GM11168 (cell line): ENCODE measurements around the gene GNAQ.

ENCODE experiments used
- in situ Hi-C: fragments of 300-500 bp; cut with MboI; formaldehyde crosslinking; loops from one replicate; pipeline ENCODE4 v1.12.0; 2022; ENCODE audit warnings: low sequenced_read_pairs; ENCODE audit not compliant: unreplicated experiment

The GNAQ gene

GRCh38 chr9:77856615-77857014 lies 175.0 kb downstream of the GNAQ start:
- in situ Hi-C loops, result no loop called here

GRCh38 chr9:77854916-77855311 lies 176.7 kb downstream of the GNAQ start:
- in situ Hi-C loops, result no loop called here

GRCh38 chr9:77854258-77854915 lies 177.2 kb downstream of the GNAQ start:
- in situ Hi-C loops, result no loop called here

- in situ Hi-C loops, result no loop called here
Measured at GRCh38 chr9:77853716-77854115, 177.9 kb downstream of the GNAQ start.

GRCh38 chr9:77851882-77852595 lies 179.6 kb downstream of the GNAQ start:
- in situ Hi-C loops, result no loop called here

GRCh38 chr9:77848897-77849296 lies 182.7 kb downstream of the GNAQ start:
- in situ Hi-C loops, result no loop called here

- in situ Hi-C loops, result no loop called here
Measured at GRCh38 chr9:77848404-77848803, 183.2 kb downstream of the GNAQ start.

- in situ Hi-C loops, result no loop called here
Measured at GRCh38 chr9:77847626-77848025, 184.0 kb downstream of the GNAQ start.

- in situ Hi-C loops, result no loop called here
Measured at GRCh38 chr9:77847059-77847499, 184.5 kb downstream of the GNAQ start.

- in situ Hi-C loops, result no loop called here
Measured at GRCh38 chr9:77844415-77844814, 187.2 kb downstream of the GNAQ start.

GRCh38 chr9:77843871-77844155 lies 187.8 kb downstream of the GNAQ start:
- in situ Hi-C loops, result no loop called here

GRCh38 chr9:77843076-77843870 lies 188.3 kb downstream of the GNAQ start:
- in situ Hi-C loops, result no loop called here

GRCh38 chr9:77841739-77842386 lies 189.7 kb downstream of the GNAQ start:
- in situ Hi-C loops, result no loop called here

- in situ Hi-C loops, result no loop called here
Measured at GRCh38 chr9:77839459-77840140, 192.0 kb downstream of the GNAQ start.

GRCh38 chr9:77838986-77839385 lies 192.6 kb downstream of the GNAQ start:
- in situ Hi-C loops, result no loop called here

- in situ Hi-C loops, result no loop called here
Measured at GRCh38 chr9:77834898-77835488, 196.6 kb downstream of the GNAQ start.

- in situ Hi-C loops, result no loop called here
Measured at GRCh38 chr9:77833561-77834429, 197.8 kb downstream of the GNAQ start.

GRCh38 chr9:77832639-77833038 lies 199.0 kb downstream of the GNAQ start:
- in situ Hi-C loops, result no loop called here

GRCh38 chr9:77831781-77832180 lies 199.8 kb downstream of the GNAQ start:
- in situ Hi-C loops, result no loop called here
